Astrocyte of the cerebellum (primary cell): ENCODE data around the gene SCUBE3.
A peak's percentile ranks its signal among the peaks of the same experiment; 100 is the strongest.

Experiments
- DNase-seq: peaks from one replicate; pipeline ENCODE4 v3.0.0-alpha.2; 2011; ENCODE audit warnings: low read depth
- H3K4me3 ChIP-seq: 2 replicates; pipeline ENCODE4 v1.5.1; 2011; ENCODE audit warnings: mild to moderate bottlenecking, low read depth, low read length, moderate library complexity
- CTCF ChIP-seq: IDR thresholded peaks from 2 replicates; pipeline ENCODE4 v1.5.1; 2012; ENCODE audit warnings: low read length, low read depth, moderate library complexity, mild to moderate bottlenecking; ENCODE audit errors: missing control alignments
- in situ Hi-C: cut with HindIII; loops from 2 replicates; pipeline ENCODE4 v1.10.0; 2017; ENCODE audit warnings: low sequenced_read_pairs

SCUBE3 gene

GRCh38 chr6:35282472-35282871 lies 68.7 kb downstream of the SCUBE3 start:
- in situ Hi-C loops, result no loop called here
- no peak overlapping the region for H3K4me3 ChIP-seq
- DNase-seq, result no peak
- no peak for TF ChIP-seq CTCF

GRCh38 chr6:35283361-35283760 lies 69.6 kb downstream of the SCUBE3 start:
- in situ Hi-C loops, result no loop called here
- DNase-seq, result no peak
- no peak overlapping the region for H3K4me3 ChIP-seq
- no peak for TF ChIP-seq CTCF

- no peak for TF ChIP-seq CTCF
These were observed 74.1 kb downstream of the SCUBE3 start for GRCh38 chr6:35287671-35288396.

GRCh38 chr6:35288834-35289233 lies 75.1 kb downstream of the SCUBE3 start:
- no peak for TF ChIP-seq CTCF
- no peak for DNase-seq
- no peak overlapping the region for H3K4me3 ChIP-seq
- in situ Hi-C loops, result no loop called here

More at GRCh38 chr6:35287671-35288396, 74.1 kb downstream of the SCUBE3 start:
- in situ Hi-C loops, result no loop called here
- DNase-seq, result peak; percentile 5
- no peak overlapping the region for H3K4me3 ChIP-seq

GRCh38 chr6:35291491-35291890 lies 77.7 kb downstream of the SCUBE3 start:
- in situ Hi-C loops, result no loop called here
- no peak for TF ChIP-seq CTCF
- no peak overlapping the region for H3K4me3 ChIP-seq
- no peak for DNase-seq

- in situ Hi-C loops, result no loop called here
- no peak for DNase-seq
- no peak for TF ChIP-seq CTCF
- no peak overlapping the region for H3K4me3 ChIP-seq
These were observed 78.7 kb downstream of the SCUBE3 start for GRCh38 chr6:35292494-35292893.

- no peak overlapping the region for H3K4me3 ChIP-seq
- in situ Hi-C loops, result no loop called here
- DNase-seq, result no peak
- TF ChIP-seq CTCF, result no peak
These were observed 79.9 kb downstream of the SCUBE3 start for GRCh38 chr6:35293681-35294080.
